HEK293T (cell line): ENCODE measurements around the gene OR2W3.

Experiments
- CTCF ChIA-PET: fragments of 350-600 bp; formaldehyde crosslinking; extraction: SDS; loops from one replicate; lab custom pipeline; 2021; ENCODE audit warnings: antibody characterized with exemption, inconsistent platforms; lab: Yijun Ruan, JAX
- POLR2A ChIA-PET: fragments of 350-600 bp; formaldehyde crosslinking; extraction: SDS; loops from one replicate; lab custom pipeline; 2020; ENCODE audit warnings: antibody characterized with exemption, inconsistent platforms; lab: Yijun Ruan, JAX
- DNase-seq: peaks from one replicate; pipeline ENCODE4 v3.0.0; 2012; ENCODE audit warnings: mixed read lengths; ENCODE audit errors: extremely low spot score
- ARNT ChIP-seq: fragments of 450-650 bp; IDR thresholded peaks from 2 replicates; pipeline ENCODE4 v1.6.1; 2017; ENCODE audit warnings: mild to moderate bottlenecking
- BHLHE40 ChIP-seq: fragments of 450-650 bp; IDR thresholded peaks from 2 replicates; pipeline ENCODE4 v1.6.1; 2016; ENCODE audit warnings: mild to moderate bottlenecking, moderate library complexity, borderline replicate concordance
- CTBP1 ChIP-seq: fragments of 450-650 bp; IDR thresholded peaks from 2 replicates; pipeline ENCODE4 v1.6.1; 2016; ENCODE audit warnings: borderline replicate concordance
- ELF4 ChIP-seq: fragments of 450-650 bp; IDR thresholded peaks from 2 replicates; pipeline ENCODE4 v1.6.1; 2017; ENCODE audit warnings: antibody characterized with exemption
- FOXA1 ChIP-seq: fragments of 450-650 bp; IDR thresholded peaks from 2 replicates; pipeline ENCODE4 v1.6.1; 2016; ENCODE audit warnings: mild to moderate bottlenecking
- FOXK2 ChIP-seq: fragments of 450-650 bp; IDR thresholded peaks from 2 replicates; pipeline ENCODE4 v1.6.1; 2016; ENCODE audit warnings: mild to moderate bottlenecking
- FOXM1 ChIP-seq: fragments of 450-650 bp; IDR thresholded peaks from 2 replicates; pipeline ENCODE4 v1.6.1; 2017; ENCODE audit warnings: mild to moderate bottlenecking, borderline replicate concordance
- HDGF ChIP-seq: fragments of 450-650 bp; IDR thresholded peaks from 2 replicates; pipeline ENCODE4 v1.6.1; 2017; ENCODE audit warnings: antibody characterized with exemption, borderline replicate concordance
- L3MBTL2 ChIP-seq: fragments of 450-650 bp; conservative IDR thresholded peaks from 2 replicates; pipeline ENCODE4 v1.6.1; 2016; ENCODE audit warnings: mild to moderate bottlenecking
- LEF1 ChIP-seq: fragments of 450-650 bp; IDR thresholded peaks from 2 replicates; pipeline ENCODE4 v1.6.1; 2017; ENCODE audit warnings: mild to moderate bottlenecking, borderline replicate concordance
- NFRKB ChIP-seq: fragments of 450-650 bp; IDR thresholded peaks from 2 replicates; pipeline ENCODE4 v1.6.1; 2016; ENCODE audit warnings: mild to moderate bottlenecking, moderate library complexity
- SP1 ChIP-seq: fragments of 450-650 bp; IDR thresholded peaks from 2 replicates; pipeline ENCODE4 v1.6.1; 2017
- SUZ12 ChIP-seq: fragments of 450-650 bp; IDR thresholded peaks from 2 replicates; pipeline ENCODE4 v1.6.1; 2016; ENCODE audit warnings: mild to moderate bottlenecking
- TARDBP ChIP-seq: fragments of 450-650 bp; IDR thresholded peaks from 2 replicates; pipeline ENCODE4 v1.6.1; 2016
- ZNF384 ChIP-seq: fragments of 450-650 bp; IDR thresholded peaks from 2 replicates; pipeline ENCODE4 v1.6.1; 2016
- TF ChIP-seq, protein P1 (sequence below): fragments of 450-650 bp; IDR thresholded peaks from 2 replicates; pipeline ENCODE4 v1.6.1; 2016

Gene OR2W3

DNA sequence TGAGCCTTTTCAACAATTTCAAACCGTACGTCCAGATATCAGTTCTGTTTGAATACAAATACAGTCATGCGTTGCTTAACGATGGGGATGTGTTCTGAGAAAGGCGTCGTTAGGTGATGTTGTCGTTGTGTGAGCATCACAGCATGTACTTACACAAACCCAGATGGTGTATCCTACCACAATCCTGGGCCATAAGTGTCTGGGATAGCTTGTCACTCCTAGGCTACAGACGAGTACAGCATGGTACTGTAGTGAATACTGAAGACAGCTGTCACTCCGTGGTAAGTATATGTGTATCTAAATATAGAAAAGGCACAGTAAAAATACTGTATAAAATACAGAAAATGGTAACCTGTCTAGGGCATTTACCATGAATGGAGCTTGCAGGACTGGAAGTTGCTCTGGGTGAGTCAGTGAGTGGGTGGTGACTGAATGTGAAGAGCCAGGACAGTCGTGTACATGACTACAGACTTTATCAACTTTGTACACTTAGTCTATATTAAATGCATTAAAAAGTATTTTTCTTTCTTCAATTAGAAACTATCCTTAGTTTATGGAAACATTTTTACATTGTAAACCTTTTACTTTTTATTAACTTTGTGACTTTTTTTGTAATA lies 10.5 kb upstream of the OR2W3 start:
- ChIA-PET CTCF (no interaction called here), POLR2A (no interaction called here)
- TF ChIP-seq ARNT (no peak), SP1 (no peak)
- no peak for DNase-seq

DNA sequence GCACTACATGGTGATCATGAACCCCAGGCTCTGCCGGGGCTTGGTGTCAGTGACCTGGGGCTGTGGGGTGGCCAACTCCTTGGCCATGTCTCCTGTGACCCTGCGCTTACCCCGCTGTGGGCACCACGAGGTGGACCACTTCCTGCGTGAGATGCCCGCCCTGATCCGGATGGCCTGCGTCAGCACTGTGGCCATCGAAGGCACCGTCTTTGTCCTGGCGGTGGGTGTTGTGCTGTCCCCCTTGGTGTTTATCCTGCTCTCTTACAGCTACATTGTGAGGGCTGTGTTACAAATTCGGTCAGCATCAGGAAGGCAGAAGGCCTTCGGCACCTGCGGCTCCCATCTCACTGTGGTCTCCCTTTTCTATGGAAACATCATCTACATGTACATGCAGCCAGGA lies 589 bp downstream of the OR2W3 start:
- ChIA-PET POLR2A (no interaction called here), CTCF (no interaction called here)
- no peak for DNase-seq
- TF ChIP-seq SUZ12 (no peak), CTBP1 (no peak), FOXK2 (no peak), L3MBTL2 (no peak), TARDBP (no peak), ZNF384 (no peak), HDGF (no peak), SP1 (no peak), NFRKB (no peak), BHLHE40 (no peak), ELF4 (no peak)

DNA sequence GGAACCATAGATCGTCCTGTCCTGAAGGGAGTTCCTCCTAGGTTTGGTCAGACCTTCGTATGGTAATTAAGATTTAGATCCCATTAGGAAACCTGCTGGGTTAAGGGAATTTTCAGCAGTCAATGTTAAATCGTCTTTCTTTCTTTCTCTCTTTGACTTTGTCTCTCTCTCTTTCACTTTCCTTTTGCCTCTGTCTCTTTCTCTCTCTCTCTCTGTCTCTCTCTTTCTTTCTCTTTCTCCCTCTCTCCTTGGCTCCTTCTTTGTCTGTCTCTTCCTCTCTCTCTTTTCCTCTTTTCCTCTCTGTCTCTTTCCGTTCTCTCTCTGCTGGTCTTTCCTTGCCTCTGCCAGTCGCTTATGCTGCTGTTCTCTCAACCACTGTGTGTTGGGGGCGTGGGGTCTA lies 8.7 kb downstream of the OR2W3 start:
- CTCF ChIA-PET, result no interaction called here
- TF ChIP-seq FOXM1, result no peak
- no peak for TF ChIP-seq SP1
- TF ChIP-seq, protein P1, sequence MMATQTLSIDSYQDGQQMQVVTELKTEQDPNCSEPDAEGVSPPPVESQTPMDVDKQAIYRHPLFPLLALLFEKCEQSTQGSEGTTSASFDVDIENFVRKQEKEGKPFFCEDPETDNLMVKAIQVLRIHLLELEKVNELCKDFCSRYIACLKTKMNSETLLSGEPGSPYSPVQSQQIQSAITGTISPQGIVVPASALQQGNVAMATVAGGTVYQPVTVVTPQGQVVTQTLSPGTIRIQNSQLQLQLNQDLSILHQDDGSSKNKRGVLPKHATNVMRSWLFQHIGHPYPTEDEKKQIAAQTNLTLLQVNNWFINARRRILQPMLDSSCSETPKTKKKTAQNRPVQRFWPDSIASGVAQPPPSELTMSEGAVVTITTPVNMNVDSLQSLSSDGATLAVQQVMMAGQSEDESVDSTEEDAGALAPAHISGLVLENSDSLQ, result no peak
- no peak for TF ChIP-seq CTBP1
- no peak for TF ChIP-seq FOXA1
- no peak for TF ChIP-seq FOXK2
- no peak for TF ChIP-seq BHLHE40
- TF ChIP-seq SUZ12, result no peak
- TF ChIP-seq ELF4, result no peak
- no peak for TF ChIP-seq ARNT
- no peak for TF ChIP-seq LEF1
- TF ChIP-seq TARDBP, result no peak
- no peak for TF ChIP-seq NFRKB
- no peak for TF ChIP-seq ZNF384
- no peak for TF ChIP-seq L3MBTL2
- no peak for TF ChIP-seq HDGF
- DNase-seq, result no peak
- POLR2A ChIA-PET, result no interaction called here

DNA sequence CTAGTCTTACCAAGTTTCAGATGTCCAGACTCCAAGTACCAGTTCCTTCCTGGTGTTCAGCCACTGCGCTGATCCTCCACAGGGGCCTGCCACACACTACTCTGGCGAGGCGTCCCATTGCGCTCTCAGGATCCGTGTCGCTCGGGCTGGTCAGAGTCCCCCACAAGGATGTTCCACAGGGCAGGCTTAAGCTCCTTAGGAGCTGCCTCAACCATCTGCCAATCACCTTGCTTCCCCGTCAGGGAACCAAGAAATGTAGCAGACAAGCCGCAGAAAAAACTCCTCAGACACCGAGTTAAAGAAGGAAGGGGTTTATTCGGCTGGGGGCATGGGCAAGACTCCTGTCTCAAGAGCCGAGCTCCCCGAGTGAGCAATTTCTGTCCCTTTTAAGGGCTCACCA lies 9.8 kb downstream of the OR2W3 start:
- ChIA-PET POLR2A (no interaction called here), CTCF (no interaction called here)
- TF ChIP-seq FOXM1 (no peak), CTBP1 (no peak), SUZ12 (no peak), HDGF (no peak), ELF4 (no peak), L3MBTL2 (no peak)
- DNase-seq, result no peak

DNA sequence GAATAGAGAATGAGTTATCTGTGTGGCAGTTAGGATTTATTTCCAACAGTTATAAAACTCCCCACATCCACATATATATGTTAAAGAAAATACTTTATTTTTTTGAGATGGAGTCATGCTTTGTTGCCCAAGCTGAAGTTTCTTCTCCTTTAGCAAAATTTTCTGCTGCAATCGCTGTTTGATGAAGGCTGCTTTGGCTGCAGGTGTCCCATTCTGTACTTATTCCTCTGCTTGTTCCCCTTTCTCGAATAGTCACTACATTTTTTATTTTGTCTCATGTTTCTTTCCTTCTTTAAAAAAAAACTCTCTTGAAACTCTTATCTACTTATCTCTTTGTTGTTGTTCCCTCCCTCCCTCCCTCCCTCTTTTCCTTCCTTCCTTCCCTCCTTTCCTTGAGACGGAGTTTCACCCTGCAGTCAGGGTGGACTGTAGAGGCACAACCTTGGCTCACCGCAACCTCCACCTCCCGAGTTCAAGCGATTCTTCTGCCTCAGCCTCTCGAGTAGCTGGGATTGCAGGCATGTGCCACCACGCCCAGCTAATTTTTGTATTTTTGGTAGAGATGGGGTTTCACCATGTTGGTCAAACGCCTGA lies 10.6 kb downstream of the OR2W3 start:
- POLR2A ChIA-PET, result no interaction called here

DNA sequence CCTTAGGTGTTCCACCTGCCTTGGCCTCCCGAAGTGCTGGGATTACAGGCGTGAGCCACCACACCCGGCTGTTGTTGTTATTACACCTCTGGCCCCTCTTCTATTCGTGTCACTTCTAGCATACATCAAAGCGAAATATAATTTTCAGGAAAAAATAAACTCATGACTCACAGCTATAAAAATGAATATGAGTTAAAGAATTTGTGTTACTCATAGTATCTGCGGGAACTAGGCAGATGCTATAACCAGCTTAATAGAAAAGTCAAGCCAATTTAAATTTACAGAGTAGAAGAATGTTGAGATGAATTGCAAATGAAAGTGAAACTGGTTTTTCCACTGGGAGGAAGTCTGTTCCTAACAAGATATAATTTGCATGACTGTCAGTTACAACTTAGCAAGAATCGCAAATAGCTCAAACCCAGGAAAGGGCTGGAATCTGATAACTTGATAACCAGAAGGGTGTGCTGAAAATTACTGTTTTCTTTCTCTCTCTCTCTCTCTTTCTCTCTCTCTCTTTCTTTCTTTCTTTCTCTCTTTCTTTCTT lies 11.2 kb downstream of the OR2W3 start:
- POLR2A ChIA-PET, result no interaction called here
- TF ChIP-seq LEF1 (no peak), HDGF (no peak), SP1 (no peak), FOXA1 (no peak), FOXK2 (no peak), L3MBTL2 (no peak), ARNT (no peak), NFRKB (no peak), FOXM1 (no peak), ZNF384 (no peak), ELF4 (no peak), BHLHE40 (no peak), CTBP1 (no peak), TARDBP (no peak)
- TF ChIP-seq, protein P1, result no peak
- DNase-seq, result no peak
- CTCF ChIA-PET, result no interaction called here

More for the DNA sequence above, 10.6 kb downstream of the OR2W3 start:
- CTCF ChIA-PET, result no interaction called here
- DNase-seq, result no peak
- no peak for TF ChIP-seq CTBP1
- TF ChIP-seq L3MBTL2, result no peak
- TF ChIP-seq ARNT, result no peak
- no peak for TF ChIP-seq FOXA1
- TF ChIP-seq LEF1, result no peak
- TF ChIP-seq NFRKB, result no peak
- TF ChIP-seq ELF4, result no peak

DNA sequence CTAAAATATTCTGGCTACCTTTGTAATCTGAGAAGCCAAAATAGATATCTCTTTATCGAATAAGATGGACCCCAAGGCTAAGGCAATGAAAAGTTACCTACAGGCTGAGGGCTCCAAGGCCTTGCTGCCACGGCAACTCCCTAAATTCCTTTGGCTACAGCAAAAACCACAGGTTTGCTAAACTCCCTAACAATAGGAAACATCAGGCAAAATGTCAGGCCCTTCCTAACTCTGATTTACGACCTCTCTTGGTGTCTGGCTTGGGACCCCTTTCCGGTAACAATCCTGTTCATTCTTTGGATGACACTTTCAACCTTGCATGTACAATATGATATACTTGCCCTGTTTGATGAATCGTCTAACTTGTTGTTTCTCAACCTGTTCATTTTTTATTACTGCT lies 13.4 kb downstream of the OR2W3 start:
- ChIA-PET POLR2A (no interaction called here), CTCF (no interaction called here)
- DNase-seq, result no peak
- TF ChIP-seq FOXA1, result no peak
- no peak for TF ChIP-seq ZNF384
- TF ChIP-seq BHLHE40, result no peak
- TF ChIP-seq TARDBP, result no peak
- no peak for TF ChIP-seq CTBP1
- TF ChIP-seq ELF4, result no peak
- no peak for TF ChIP-seq HDGF
- no peak for TF ChIP-seq SUZ12
- TF ChIP-seq FOXK2, result no peak
- no peak for TF ChIP-seq SP1
- TF ChIP-seq ARNT, result no peak
- no peak for TF ChIP-seq L3MBTL2
- TF ChIP-seq NFRKB, result no peak
- no peak for TF ChIP-seq FOXM1
- no peak for TF ChIP-seq LEF1
- TF ChIP-seq, protein P1, result no peak
